HG03135 (cell line): ENCODE measurements around the gene BCOR.

ENCODE experiments used
- ATAC-seq: cut with Tn5 transposase; IDR thresholded peaks from one replicate; pipeline ENCODE4 v1.9.1; 2021; ENCODE audit warnings: mild to moderate bottlenecking, moderate library complexity; ENCODE audit not compliant: unreplicated experiment

BCOR gene

DNA sequence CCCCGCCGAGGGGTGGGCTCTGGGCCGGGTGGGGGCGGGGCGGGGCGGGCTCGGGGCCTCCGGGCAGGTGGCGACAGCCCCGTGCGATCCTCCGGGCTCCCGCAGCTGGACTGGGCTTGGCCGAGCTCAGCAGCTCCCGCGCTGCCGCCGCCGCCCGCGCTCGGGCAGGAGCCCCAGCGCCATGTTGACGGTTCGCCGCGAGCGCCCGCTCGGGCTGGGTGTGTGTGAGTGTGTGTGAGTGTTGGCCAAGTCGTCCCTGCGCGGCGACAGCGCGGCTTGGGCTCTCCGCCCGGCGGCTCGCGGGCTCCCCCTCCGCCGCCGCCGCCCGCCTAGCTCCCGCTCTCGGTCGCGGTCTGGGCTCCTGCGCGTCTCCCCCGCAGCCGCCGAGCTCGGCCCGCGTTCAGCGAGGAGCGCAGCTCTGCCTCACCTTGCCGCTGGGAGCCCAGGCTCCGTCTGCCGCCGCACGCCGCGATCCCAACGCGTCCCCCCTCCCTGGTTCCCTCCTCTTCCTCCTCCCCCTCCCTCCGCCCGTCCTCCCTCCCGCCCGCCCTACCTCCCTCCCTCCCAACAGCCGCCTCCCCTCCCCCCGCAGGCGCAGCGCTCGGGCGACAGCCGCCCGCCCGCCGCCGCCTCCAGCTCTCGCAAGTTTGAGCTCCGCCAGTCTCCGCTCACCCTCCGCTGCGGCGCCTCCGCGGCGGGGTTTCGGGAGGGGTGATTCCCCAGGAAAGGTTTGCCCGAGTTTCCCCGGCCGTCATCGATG, at the start of gene BCOR:
TSS of gene BCOR (minus strand) at position 455 of the 760 bp plus-strand sequence. CDS start 20,029 bp downstream, outside the sequence.
- ATAC-seq: no peak

DNA sequence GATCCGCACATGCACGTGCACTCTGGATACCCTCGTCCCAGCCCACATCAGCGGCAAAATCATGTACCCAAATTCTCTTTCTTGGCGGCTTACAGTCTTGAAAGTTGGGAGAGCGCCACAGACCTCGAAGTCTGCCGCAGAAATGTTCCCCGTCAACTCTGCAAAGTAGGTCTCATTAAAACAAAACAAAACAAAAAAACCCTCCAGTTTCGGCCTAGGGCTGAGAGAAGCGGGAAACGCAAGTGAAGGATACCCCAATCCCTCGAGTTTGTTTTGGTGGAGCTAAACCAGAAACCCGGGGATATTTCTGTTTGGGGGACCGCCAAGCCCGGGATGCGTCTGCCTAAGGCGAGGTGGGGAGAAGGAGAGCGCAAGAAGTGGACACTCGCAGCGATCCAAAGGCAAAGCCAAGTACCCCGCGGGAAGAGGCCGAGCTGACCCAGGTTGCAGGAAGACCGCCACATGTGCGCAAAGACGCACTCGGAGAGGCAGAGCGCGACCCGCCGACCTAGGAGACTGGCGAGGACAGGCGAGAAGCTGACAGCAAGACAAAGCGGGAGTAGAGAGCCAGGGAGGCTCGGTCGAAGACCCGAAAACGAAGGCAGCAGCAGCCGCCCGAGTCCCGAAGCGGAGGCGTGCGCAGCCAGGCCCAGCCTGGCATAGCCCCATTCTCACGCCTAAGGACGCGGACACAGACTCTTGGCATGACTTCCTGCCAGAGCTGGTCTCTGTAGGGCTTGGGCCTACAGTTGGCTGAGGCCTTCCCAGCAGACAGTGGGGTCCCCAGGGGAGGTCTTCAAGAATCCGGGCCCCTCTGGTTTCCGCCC, 49.6 kb upstream of the BCOR start:
- no peak for ATAC-seq

DNA sequence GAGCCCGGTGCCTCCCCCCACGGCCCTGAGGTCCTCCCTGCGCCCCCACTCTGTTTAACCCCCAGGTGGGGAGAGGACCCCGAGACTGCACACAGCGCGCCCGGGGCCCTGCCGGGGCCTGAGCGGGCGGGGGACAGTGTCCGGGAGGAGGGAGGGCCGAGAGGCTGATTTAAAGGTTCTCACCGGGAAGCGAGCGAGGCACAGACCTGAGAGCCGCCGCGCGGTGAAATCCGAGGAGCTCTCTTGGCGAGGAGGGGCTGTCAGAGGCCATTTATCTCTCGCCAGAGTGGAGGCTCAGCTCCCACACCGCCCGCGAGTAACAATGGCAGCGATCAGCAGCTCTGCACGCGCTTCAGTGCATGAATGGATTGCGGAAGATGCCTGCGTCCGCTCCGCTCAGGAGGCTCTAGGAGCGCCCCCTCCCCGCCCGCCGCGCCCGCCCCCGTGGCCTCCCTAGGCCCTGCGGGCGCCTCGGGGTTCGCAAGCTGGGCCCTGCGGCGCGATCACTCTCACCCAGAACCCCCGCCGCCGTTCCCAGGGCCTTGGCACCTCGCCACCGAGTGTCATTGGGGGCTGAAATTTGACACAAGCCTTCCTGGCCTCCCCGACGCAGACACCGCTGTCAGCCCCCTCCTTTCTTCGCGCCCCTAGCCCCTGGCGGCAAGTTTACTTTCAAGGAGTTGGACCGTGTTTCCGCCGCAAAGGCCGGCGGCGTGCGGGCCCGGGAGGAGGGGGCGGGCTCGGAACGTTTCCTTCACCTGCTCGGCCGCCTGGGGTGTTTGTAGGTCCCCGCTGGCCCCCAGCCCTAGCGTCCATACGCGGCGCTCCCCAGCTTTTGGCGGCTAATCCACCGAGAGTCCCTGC, 48.7 kb upstream of the BCOR start:
- no peak for ATAC-seq

DNA sequence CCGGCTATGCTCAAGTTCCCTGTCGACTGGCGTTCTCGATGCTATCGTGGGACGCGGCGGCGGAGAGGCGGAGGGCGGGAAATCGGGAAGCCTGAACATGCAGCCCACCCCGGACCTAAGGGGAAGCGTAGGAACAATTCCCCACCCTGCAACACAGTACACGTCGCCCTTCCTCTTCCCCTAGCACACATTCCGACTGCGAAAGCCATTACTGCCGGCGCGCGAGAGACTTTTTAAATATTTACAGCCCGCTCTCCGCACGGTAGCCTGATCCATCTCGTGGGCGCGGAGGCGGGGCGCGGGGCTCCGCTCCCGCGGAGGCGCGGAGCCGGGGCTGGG, 48.1 kb upstream of the BCOR start:
- no peak for ATAC-seq

DNA sequence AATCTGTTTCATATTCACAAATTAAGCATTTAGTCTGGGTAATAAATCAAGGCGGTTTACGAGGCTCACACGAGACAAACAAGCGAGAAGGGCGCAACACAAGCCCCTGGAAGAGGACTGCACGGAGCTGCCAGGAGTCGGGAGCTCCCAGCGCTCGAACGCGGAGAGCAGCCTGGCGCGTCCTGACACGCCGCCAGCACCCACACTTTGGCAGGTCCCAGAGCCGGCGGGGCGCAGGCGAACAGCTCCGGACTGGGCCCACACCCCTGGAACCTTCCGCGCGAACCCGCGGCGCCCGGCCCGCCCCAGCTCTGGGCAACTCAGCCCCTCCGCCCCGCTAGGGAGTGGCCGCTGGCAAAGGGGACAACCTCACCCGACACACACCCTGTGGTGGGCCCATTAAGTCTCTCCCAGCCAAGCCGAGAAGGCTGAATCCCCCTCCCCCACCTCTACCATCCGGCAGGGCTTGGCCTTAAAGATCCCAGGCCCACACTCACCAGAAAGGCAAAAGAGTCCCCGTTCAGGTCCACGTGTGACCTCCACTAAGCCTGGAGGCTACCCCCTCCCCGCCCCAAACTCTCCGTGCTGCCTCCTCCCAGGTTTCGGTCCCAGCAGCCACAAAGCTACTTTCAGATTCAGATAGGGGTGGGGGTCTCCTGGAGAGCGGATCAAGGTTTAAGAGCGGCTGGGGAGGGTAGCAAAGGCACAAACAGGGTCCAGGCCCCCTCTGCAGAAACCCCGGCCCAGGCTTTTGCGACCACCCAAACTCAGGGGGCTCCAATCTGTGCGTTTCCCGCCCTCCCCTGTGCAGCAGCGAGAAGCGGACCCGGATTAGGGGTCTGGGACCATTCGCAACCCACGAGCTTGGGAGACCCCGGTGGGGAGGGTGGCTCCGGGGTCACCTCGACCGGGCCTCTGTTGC, 47.5 kb upstream of the BCOR start:
- no peak for ATAC-seq

DNA sequence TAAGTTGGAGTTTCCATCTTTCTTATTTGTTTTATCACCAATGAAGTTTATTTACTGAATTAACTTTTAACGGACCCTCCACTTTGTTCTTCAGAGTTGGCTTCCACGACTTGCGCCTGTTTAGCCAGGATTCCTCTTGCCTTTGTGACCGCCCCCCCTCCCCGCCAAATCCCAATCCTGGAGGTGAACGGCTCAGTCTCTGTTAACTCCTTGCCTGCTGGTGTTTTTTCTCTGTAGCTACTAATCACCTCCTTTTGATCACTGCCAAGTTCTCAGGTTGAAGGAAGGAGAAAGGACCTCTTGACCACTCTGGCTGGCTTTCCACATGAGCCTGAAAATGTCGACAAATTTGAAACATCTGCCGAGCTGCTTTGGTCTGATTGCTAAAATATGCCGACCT, 46.8 kb upstream of the BCOR start:
- ATAC-seq: no peak

DNA sequence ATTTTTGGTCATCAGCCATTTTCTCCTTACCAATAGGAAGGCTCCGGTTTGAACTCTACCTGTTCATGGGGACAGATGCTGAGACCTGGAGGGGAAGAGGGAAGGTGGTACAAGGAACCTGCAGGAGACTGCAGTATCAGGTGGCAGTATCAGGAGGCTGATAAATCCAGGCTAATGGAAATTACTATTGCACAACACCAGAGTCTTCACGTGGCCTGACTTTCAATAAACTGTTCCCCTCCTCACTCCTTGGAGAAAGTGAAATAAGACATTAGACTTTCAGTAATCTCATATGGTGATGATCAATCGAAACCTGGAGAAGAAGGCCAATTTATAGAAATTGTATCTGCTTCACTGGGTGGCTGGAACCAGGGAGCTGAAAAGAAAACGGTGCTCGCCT, 46.2 kb upstream of the BCOR start:
- no peak for ATAC-seq

DNA sequence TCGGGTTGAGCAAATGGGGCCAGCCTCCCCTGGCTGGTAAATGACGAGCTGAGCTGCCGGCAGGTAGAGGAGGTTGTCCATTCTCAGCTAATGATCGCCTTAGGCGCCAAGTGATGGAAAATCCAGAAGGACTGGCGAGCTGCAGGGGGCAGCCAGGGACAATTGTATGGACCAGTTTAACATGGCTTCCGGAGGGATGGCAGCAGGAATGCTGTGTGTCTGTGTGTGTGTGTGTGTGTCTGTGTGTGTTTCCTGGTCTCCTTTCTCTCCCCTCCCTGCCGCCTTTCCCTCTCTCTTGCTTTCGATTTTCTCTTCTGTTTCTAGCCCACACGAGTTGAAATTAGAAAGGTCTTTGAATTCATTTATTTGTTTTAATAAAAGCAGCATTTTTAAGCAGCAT, 45.2 kb upstream of the BCOR start:
- ATAC-seq: no peak

DNA sequence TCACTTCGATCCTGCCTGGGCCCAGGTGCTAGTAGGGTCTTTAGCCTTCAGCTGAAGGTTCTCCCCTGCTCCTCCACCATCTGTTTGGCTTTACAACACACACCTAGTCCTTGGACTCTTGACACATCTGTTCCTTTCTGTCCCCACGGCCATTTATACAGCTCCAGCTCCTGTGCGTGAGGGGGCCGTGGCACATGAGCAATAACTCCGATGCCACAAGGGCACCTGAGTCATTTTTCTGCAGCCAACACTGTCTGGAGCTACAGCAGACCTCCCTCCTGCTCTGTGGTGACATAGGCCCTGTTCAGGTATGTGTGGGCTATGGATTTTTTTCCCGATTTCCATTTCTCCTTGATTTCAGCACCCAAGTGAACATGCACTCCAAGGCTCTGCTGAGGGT, 44.7 kb upstream of the BCOR start:
- ATAC-seq: no peak

DNA sequence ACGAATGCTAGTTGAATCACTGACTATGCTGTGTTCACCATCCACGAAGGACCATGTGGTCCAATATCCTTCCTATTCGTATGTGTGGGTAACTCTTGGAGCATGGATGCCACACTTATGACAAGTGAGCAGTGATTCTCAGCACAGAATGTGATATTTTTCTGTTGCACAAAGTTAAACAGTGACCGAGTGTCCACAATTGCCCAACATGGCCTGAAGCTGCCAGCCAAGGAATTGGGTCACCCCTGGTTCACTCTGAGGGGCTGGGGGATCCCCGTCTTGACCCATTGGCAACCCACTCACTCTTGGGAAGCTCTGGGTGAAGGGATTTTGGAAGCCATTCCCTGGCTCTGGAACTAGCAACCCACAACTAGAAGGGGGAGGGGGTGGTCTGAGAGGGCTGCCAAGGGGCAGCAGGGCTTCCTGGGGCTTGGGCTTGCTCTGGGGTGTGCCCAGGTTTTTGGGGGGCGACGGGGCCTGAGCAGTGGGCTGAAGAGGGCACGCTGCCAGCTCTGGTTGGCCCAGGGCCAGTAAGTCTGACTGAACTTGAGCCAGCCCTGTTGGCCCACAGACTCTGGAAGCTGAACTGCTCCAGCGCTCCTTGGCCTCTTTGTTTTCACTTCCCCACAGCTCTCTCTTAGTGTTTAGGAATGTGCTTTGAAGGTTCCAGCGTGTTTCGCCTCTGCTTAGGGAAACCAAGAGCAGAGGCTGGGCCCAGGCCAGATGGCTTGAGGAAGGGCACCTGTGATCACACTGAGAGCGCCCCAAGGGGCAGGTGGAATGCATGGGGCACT, 43.1 kb upstream of the BCOR start:
- no peak for ATAC-seq

DNA sequence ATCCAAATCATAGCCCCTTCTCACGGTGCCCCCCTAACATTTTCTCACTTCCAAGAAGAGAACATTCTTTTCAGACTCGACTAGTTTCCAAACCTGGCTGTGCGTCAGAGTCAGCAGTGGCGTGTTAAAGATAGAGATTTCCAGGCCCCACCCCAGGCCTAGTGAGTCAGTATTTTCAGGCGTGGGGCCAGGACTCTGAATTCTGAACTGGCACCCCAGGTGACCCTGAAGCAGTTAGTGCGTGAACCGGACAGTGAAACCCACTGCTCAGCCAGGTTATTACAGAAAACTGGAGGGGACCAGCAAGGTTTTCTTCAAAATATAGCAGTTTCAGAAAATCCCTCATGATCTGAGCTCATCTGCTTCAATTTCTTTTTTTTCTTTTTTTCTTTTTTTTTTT, 35.0 kb upstream of the BCOR start:
- ATAC-seq: no peak

DNA sequence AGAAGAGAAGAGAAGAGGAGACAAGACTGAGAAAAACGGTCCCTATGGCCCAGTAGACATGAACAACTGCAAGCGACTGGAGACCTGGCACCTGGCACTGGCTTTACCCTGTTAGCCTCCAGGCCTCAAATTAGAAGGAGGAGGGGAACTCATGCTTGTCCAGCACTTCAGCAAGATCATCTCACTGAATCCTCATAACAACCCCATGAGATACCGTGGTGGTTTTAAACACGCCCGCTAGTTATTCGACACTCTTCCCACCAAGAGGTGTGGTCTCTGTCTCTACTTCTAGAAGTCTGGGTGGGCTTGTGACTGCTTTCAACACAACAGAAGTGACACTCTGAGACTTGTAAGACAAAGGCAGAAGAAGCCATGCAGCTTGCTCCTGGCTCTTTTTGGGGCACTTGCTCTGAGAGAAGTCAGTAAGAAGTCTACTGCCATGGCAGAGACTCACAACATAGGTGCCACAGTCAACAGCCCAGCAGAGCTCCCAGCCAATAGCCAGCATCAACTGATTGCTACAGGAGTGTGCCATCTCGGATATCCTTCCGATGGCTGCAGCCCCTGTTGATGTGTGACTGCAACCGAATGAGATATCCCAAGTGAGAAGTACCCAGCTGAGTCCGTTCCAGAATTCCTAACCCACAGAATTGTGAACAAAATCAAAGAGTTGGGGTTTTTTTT, 34.0 kb upstream of the BCOR start:
- no peak for ATAC-seq

DNA sequence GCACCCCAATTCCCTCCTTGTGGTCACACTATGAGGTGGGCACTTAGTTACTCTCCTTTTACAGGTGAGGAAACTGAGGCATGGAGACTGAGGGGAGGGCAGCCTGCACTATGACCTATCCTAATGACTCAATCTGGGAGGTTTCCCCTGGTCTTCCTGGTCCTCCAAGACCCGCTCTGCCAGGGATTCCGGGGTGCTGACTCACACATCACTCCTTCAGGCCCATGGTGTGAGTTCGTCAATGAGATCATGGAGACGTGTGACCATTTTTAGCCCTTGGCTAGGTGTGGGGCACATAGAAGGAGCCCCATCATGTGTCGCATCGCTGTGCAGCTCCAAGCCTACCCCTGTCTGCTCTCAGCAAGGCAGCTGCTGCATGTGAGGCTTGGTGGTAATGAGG, 32.4 kb upstream of the BCOR start:
- no peak for ATAC-seq

DNA sequence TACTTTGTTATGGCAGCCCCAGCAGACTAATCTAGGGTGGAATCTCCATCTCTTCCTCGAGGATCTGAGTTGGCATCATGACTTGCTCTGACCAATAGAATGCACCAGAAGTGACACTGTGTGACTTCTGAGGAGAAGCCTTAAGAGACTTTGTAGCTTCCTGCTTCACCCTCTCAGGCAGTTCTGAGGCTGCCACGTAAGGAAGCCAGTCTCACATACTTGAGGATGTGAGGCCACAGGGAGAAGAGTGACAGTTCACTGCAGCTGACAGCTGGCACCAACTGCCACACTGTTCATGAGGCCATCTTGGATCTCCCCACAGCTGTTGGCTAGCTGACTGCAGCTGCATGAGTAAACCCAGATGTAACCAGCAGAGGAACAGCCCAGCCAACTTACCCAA, 29.3 kb upstream of the BCOR start:
- no peak for ATAC-seq

DNA sequence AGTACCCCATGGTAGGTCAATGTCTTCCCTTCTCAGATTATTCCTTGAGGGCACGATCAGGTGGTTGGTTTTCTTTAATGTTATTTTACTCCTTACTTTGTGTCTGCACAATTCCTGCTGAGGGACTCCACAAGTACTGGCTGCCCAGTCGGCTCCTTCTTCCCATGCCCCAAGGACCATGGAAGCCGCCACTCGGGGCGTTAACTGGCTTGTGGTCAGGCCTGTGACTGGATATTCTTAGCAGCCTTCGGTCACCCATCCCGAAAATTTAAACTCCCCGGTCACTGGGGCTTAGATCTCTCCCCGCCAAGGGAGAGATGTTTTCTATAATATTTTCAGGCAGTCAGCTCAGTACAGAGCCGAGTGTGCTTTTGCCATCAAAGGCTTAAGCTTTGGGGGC, 24.7 kb upstream of the BCOR start:
- ATAC-seq: no peak

DNA sequence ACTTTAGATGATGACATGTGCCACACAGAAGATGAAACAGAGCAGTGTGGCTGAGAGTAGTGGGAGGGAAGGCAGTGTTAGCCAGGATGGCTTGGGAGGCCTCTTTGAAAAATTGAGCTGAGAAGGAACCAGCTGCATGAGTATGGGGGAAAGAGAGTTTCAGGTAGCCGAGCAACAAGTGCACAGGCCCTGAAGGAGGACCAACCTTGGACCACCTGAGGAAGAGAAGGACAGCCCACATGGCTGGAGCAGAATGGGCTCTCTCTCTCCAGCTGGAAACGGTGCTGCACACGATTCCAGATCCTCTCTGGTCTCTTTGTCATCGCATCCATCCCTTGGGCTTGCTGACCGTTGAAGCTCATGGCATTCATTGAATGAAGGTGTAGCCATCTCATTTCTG, 23.9 kb upstream of the BCOR start:
- no peak for ATAC-seq

DNA sequence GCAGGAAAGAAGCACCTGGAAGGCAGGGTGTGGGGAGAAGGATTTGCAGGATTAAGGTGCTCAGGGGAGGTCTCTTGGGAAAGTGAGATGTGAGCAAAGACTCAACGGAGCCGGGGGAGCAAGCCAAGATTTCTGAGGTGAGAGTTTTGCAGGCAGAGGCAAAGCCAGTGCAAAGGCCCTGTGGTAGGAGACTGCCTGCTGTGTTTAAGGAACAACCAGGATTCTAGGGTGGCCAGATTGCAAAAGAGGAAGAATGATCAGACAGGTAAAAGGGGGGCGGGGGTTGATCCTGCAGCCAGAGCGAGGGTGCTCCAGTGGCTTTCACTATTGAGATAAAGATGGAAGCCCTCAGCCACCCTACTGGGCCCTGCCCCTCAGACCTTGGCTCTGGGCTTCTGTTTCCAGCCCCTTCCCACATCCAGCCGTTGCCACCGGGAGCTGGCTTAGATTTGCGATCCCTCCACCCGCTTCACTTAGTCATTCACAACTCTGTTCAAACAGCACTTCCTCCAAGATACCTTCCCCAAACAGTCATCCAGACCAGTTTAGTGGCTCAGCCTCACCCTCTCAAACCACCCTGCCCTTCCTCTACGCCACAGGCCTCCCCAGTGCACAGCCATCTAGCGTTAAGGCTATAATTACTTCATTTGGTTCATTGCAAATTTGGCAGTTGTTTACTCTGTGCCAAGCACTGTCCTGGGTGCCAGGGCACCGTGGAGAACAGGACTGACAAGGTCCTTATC, 23.3 kb upstream of the BCOR start:
- ATAC-seq: no peak

DNA sequence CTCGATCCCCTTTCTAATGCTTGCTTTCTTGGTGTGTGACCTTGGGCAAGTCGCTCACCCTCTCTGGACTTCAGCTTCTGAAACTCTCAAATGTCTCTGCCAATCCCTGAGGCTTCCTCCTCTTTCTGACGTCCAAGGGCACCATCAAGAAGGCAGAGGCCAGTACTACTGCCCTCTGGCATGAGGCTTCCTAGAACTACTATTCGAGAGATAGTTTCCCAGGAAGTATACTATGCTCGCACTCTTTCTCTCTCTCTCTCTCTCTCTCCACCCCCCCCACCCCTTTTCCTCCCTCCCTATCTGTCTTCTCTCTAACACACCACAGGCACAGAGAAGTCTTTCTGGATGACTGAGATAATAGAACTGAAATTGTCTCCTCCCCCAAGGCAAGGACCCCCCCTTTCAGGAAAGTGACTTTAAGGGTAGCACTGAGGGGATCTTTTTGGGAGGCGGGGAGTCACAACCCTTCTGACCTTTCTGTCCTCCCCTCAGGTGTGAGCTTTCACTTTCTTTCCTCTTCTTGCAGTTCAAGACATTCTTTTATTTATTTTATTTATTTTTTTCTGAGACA, 20.0 kb upstream of the BCOR start:
- ATAC-seq: no peak
